ENCODE measurements around the gene IMMP2L. TPM values are rescaled to one million over a fixed set of nuclear protein-coding genes. Genes with fewer than 3 reads are reported as not detected.

Gene IMMP2L
- total and polyA plus RNA-seq, 4 donors: 9.2 to 34.7 (median 11.1) TPM

- no peak for TF ChIP-seq CTCF (IDR thresholded peaks at IDR 0.05; ENCODE audit: control extremely low read depth, extremely low read depth)
- peaks cover 0 to 20% (median 0%) of the 10 kb centered on the region in 5 donors for H3K4me1 ChIP-seq (ENCODE audit: control insufficient read depth in 5 of 5, insufficient read depth in 5 of 5, low read length in 5 of 5)
- DNase-seq (peak in 2 of 3 donors; percentile 39 to 52), ATAC-seq (ENCODE audit: insufficient read depth, low FRiP score) (no peak)
- no peak overlapping the region for H3K27ac ChIP-seq (ENCODE audit: low read depth in 1 of 2, low read length in 1 of 2)
- no peaks in the 10 kb centered on the region for H3K9me3 ChIP-seq (ENCODE audit: control insufficient read depth in 4 of 4, insufficient read depth in 3 of 4, low read length in 3 of 4)
- H3K9ac ChIP-seq (ENCODE audit: insufficient read depth in 1 of 2, low read length in 2 of 2): no peak overlapping the region
- no peaks in the 10 kb centered on the region for H3K27me3 ChIP-seq (ENCODE audit: control insufficient read depth in 3 of 3, insufficient read depth in 3 of 3, low read length in 2 of 3)
- 80 to 83% methylated on average over 2 of the region's 2 CpGs for WGBS, 2 donors
- H3K4me3 ChIP-seq: no peak overlapping the region
- H3K36me3 ChIP-seq (ENCODE audit: control insufficient read depth in 4 of 4, insufficient read depth in 4 of 4, low read length in 4 of 4): no peaks in the 10 kb centered on the region
Observed at GRCh38 chr7:111050875-111051416, 511.3 kb downstream of the IMMP2L start.

DNA sequence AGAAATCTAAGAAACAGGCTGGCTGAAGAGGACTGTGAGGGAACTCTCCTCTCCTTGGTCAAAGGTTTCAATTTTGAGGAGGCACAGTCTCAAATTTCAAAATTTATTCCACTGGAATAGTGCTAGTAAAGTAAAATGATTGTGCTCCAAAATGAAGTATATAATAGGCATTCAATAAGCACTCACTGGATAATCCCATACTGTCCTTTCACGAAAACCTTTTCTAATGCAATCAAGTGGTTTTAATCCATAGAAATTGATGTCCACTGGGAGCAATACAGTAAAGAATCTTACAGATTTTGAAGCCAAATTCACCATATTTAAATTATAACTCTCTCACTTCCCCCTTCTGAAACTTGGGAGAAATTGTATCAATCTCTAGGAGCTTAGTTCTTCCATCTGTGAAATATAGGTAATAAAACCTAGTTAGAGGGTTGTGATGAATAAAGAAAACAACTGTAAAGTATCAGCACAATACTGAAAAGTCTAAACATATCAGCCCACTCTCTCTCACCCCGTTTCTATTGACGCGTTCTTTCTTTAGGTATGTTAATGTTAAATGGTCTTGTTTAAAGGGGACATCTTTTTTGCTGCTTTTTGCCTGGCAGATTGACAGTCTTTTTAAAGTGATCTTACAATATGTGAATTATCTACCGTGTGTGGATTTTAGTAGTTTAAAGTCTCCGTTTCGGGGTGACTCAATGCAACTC is 512.2 kb downstream of the IMMP2L start:
- no peak for TF ChIP-seq CTCF (IDR thresholded peaks at IDR 0.05; ENCODE audit: control extremely low read depth, extremely low read depth)
- H3K4me3 ChIP-seq: no peak overlapping the region
- H3K4me1 ChIP-seq (ENCODE audit: control insufficient read depth in 5 of 5, insufficient read depth in 5 of 5, low read length in 5 of 5): peaks cover 0 to 20% (median 0%) of the 10 kb centered on the region in 5 donors
- 73% methylated on average over 7 of the region's 7 CpGs for WGBS, 2 donors
- no peaks in the 10 kb centered on the region for H3K9me3 ChIP-seq (ENCODE audit: control insufficient read depth in 4 of 4, insufficient read depth in 3 of 4, low read length in 3 of 4)
- no peaks in the 10 kb centered on the region for H3K27me3 ChIP-seq (ENCODE audit: control insufficient read depth in 3 of 3, insufficient read depth in 3 of 3, low read length in 2 of 3)
- no peaks in the 10 kb centered on the region for H3K36me3 ChIP-seq (ENCODE audit: control insufficient read depth in 4 of 4, insufficient read depth in 4 of 4, low read length in 4 of 4)
- H3K27ac ChIP-seq (ENCODE audit: low read depth in 1 of 2, low read length in 1 of 2): no peak overlapping the region
- ATAC-seq (ENCODE audit: insufficient read depth, low FRiP score) (no peak), DNase-seq (peak in 2 of 3 donors; percentile 26 to 38)
- H3K9ac ChIP-seq (ENCODE audit: insufficient read depth in 1 of 2, low read length in 2 of 2): no peak overlapping the region

GRCh38 chr7:111047595-111047994 is 514.7 kb downstream of the IMMP2L start:
- WGBS, 2 donors: 93 to 95% methylated on average over 4 of the region's 4 CpGs

More at GRCh38 chr7:111047595-111047994, 514.7 kb downstream of the IMMP2L start:
- no peak for DNase-seq
- TF ChIP-seq CTCF (IDR thresholded peaks at IDR 0.05; ENCODE audit: control extremely low read depth, extremely low read depth): no peak
- no peaks in the 10 kb centered on the region for H3K36me3 ChIP-seq (ENCODE audit: control insufficient read depth in 4 of 4, insufficient read depth in 4 of 4, low read length in 4 of 4)
- no peaks in the 10 kb centered on the region for H3K27me3 ChIP-seq (ENCODE audit: control insufficient read depth in 3 of 3, insufficient read depth in 3 of 3, low read length in 2 of 3)
- peaks cover 0 to 14% (median 0%) of the 10 kb centered on the region in 5 donors for H3K4me1 ChIP-seq (ENCODE audit: control insufficient read depth in 5 of 5, insufficient read depth in 5 of 5, low read length in 5 of 5)
- no peak for ATAC-seq (ENCODE audit: insufficient read depth, low FRiP score)
- no peaks in the 10 kb centered on the region for H3K9me3 ChIP-seq (ENCODE audit: control insufficient read depth in 4 of 4, insufficient read depth in 3 of 4, low read length in 3 of 4)
- no peak overlapping the region for H3K4me3 ChIP-seq
- no peak overlapping the region for H3K27ac ChIP-seq (ENCODE audit: low read depth in 1 of 2, low read length in 1 of 2)
- no peak overlapping the region for H3K9ac ChIP-seq (ENCODE audit: insufficient read depth in 1 of 2, low read length in 2 of 2)

Measured in lung (tissue), 12 donors.